IMR-90 (cell line): Measurements from ENCODE around the gene COL9A3. TPM values are rescaled to one million over a fixed set of nuclear protein-coding genes. Genes with fewer than 3 reads are reported as not detected.

Source experiments
- ATAC-seq: fragments of 200-7000 bp; cut with Tn5 transposase; 2 replicates; pipeline ENCODE4 v1.9.1; 2020; ENCODE audit warnings: low read depth, mild to moderate bottlenecking, moderate library complexity
- BruUV-seq: library from RNA; stranded (reverse); fragments of 400-500 nt; replicated peaks from 2 replicates; lab custom pipeline; 2021; lab: Mats Ljungman, UMichigan
- CTCF ChIA-PET: fragments of 300-600 bp; formaldehyde crosslinking; extraction: SDS; loops from one replicate; lab custom pipeline; 2021; ENCODE audit warnings: antibody characterized with exemption; lab: Yijun Ruan, JAX
- POLR2A ChIA-PET: fragments of 300-600 bp; sonication (Branson Sonifier 250); formaldehyde crosslinking; loops from one replicate; lab custom pipeline; 2022; ENCODE audit warnings: antibody characterized with exemption; ENCODE audit not compliant: unreplicated experiment; lab: Charles Lee
- DNase-seq: peaks from one replicate; pipeline ENCODE4 v3.0.0; 2013
- H2AFZ ChIP-seq: replicated peaks from 2 replicates; pipeline ENCODE3; 2013; ENCODE audit warnings: low read length, mild to moderate bottlenecking; ENCODE audit not compliant: poor library complexity
- H2AK5ac ChIP-seq: 2 replicates; pipeline ENCODE4 v1.6.1; 2013; ENCODE audit warnings: low read depth, low read length, inconsistent platforms
- H2AK9ac ChIP-seq: replicated peaks from 2 replicates; pipeline ENCODE3; 2013; ENCODE audit warnings: mild to moderate bottlenecking, low read depth, low read length, moderate library complexity; ENCODE audit not compliant: poor library complexity
- H2BK120ac ChIP-seq: 2 replicates; pipeline ENCODE4 v1.6.1; 2013; ENCODE audit warnings: low read depth, low read length, inconsistent platforms
- H2BK15ac ChIP-seq: 3 replicates; pipeline ENCODE4 v1.6.1; 2013; ENCODE audit warnings: low read depth, low read length, inconsistent platforms
- H2BK20ac ChIP-seq: 2 replicates; pipeline ENCODE4 v1.6.1; 2013; ENCODE audit warnings: low read depth, mild to moderate bottlenecking, inconsistent platforms, low read length, moderate library complexity
- H2BK5ac ChIP-seq: 2 replicates; pipeline ENCODE4 v1.6.1; 2013; ENCODE audit warnings: mild to moderate bottlenecking, low read depth, low read length, inconsistent platforms; ENCODE audit not compliant: poor library complexity, severe bottlenecking
- H3K14ac ChIP-seq: replicated peaks from 2 replicates; pipeline ENCODE4 v1.6.1; 2013; ENCODE audit warnings: low read depth, low read length, inconsistent platforms
- H3K18ac ChIP-seq: 2 replicates; pipeline ENCODE4 v1.6.1; 2013; ENCODE audit warnings: low read depth, low read length, control low read depth
- H3K23ac ChIP-seq: 2 replicates; pipeline ENCODE4 v1.6.1; 2013; ENCODE audit warnings: low read depth, low read length, inconsistent platforms
- H3K27ac ChIP-seq: 2 replicates; pipeline ENCODE4 v1.5.1; 2013; ENCODE audit warnings: mild to moderate bottlenecking, control low read depth, low read length; ENCODE audit not compliant: insufficient read depth
- H3K27me3 ChIP-seq: 2 replicates; pipeline ENCODE4 v1.6.1; 2013; ENCODE audit warnings: low read length; ENCODE audit not compliant: control insufficient read depth, insufficient read depth
- H3K36me3 ChIP-seq: 2 replicates; pipeline ENCODE4 v1.6.1; 2013; ENCODE audit warnings: low read length, mixed read lengths; ENCODE audit not compliant: control insufficient read depth, insufficient read depth
- H3K4ac ChIP-seq: 2 replicates; pipeline ENCODE4 v1.6.1; 2013; ENCODE audit warnings: low read depth, low read length, inconsistent platforms
- H3K4me1 ChIP-seq: 2 replicates; pipeline ENCODE4 v1.6.1; 2013; ENCODE audit warnings: low read length, mixed read lengths; ENCODE audit not compliant: control insufficient read depth, insufficient read depth
- H3K4me2 ChIP-seq: 2 replicates; pipeline ENCODE4 v1.6.1; 2013; ENCODE audit warnings: low read depth, mild to moderate bottlenecking, control low read depth, low read length, moderate library complexity
- H3K4me3 ChIP-seq: 2 replicates; pipeline ENCODE4 v1.5.1; 2013; ENCODE audit warnings: low read depth, mild to moderate bottlenecking, control low read depth, low read length, moderate library complexity; ENCODE audit not compliant: insufficient read depth
- H3K56ac ChIP-seq: 2 replicates; pipeline ENCODE4 v1.6.1; 2013; ENCODE audit warnings: low read length, inconsistent platforms; ENCODE audit not compliant: insufficient read depth; ENCODE audit errors: extremely low read depth
- H3K79me1 ChIP-seq, 2 experiments: 2 replicates each; pipeline ENCODE4 v1.6.1; 2013; ENCODE audit warnings: low read length in 2 of 2, inconsistent platforms in 1 of 2, low read depth in 1 of 2
- H3K9ac ChIP-seq: 2 replicates; pipeline ENCODE4 v1.6.1; 2013; ENCODE audit warnings: low read depth, low read length, control low read depth
- H3K9me1 ChIP-seq: 2 replicates; pipeline ENCODE4 v1.6.1; 2013; ENCODE audit warnings: low read length, inconsistent platforms; ENCODE audit not compliant: insufficient read depth
- H3K9me3 ChIP-seq: 2 replicates; pipeline ENCODE4 v1.6.1; 2013; ENCODE audit warnings: low read length; ENCODE audit not compliant: control insufficient read depth, insufficient read depth
- H4K20me1 ChIP-seq: 2 replicates; pipeline ENCODE4 v1.6.1; 2013; ENCODE audit warnings: low read length, inconsistent platforms; ENCODE audit not compliant: insufficient read depth
- H4K5ac ChIP-seq: 2 replicates; pipeline ENCODE4 v1.6.1; 2013; ENCODE audit warnings: mild to moderate bottlenecking, low read depth, low read length, control low read depth
- H4K8ac ChIP-seq, 2 experiments: 2 replicates each; pipeline ENCODE4 v1.6.1; 2013; ENCODE audit warnings: low read depth in 2 of 2, low read length in 2 of 2, control low read depth in 1 of 2, inconsistent platforms in 1 of 2
- H4K91ac ChIP-seq: 2 replicates; pipeline ENCODE4 v1.6.1; 2013; ENCODE audit warnings: low read depth, low read length, inconsistent platforms; ENCODE audit not compliant: insufficient read depth
- BHLHE40 ChIP-seq: fragments of 150-350 bp; IDR thresholded peaks from 2 replicates; pipeline ENCODE4 v1.6.1; 2016; ENCODE audit warnings: mild to moderate bottlenecking, low read depth, low read length
- CEBPB ChIP-seq: IDR thresholded peaks from 2 replicates; pipeline ENCODE4 v1.6.1; 2012; ENCODE audit warnings: low read depth, low read length, improper control_type of control experiment
- CHD1 ChIP-seq: IDR thresholded peaks from 2 replicates; pipeline ENCODE4 v1.6.1; 2012; ENCODE audit warnings: low read depth, low read length, improper control_type of control experiment
- FOS ChIP-seq: fragments of 150-350 bp; IDR thresholded peaks from 2 replicates; pipeline ENCODE4 v1.6.1; 2016; ENCODE audit warnings: low read depth, low read length
- MAZ ChIP-seq: IDR thresholded peaks from 2 replicates; pipeline ENCODE4 v1.6.1; 2012; ENCODE audit warnings: low read depth, mild to moderate bottlenecking, low read length, improper control_type of control experiment, moderate library complexity, borderline replicate concordance
- MXI1 ChIP-seq: IDR thresholded peaks from 2 replicates; pipeline ENCODE4 v1.6.1; 2012; ENCODE audit warnings: low read depth, mild to moderate bottlenecking, low read length, moderate library complexity, borderline replicate concordance
- NFE2L2 ChIP-seq: fragments of 150-350 bp; IDR thresholded peaks from 2 replicates; pipeline ENCODE4 v1.6.1; 2016; ENCODE audit warnings: low read depth, mild to moderate bottlenecking, low read length
- POLR2A ChIP-seq: IDR thresholded peaks from 2 replicates; pipeline ENCODE4 v1.6.1; 2012; ENCODE audit warnings: mild to moderate bottlenecking, low read depth, low read length
- RAD21 ChIP-seq: IDR thresholded peaks from 2 replicates; pipeline ENCODE4 v1.6.1; 2012; ENCODE audit warnings: low read length, improper control_type of control experiment
- RCOR1 ChIP-seq: IDR thresholded peaks from 2 replicates; pipeline ENCODE4 v1.6.1; 2012; ENCODE audit warnings: mild to moderate bottlenecking, low read length, improper control_type of control experiment; ENCODE audit not compliant: insufficient replicate concordance
- RFX5 ChIP-seq: IDR thresholded peaks from 2 replicates; pipeline ENCODE4 v1.8.0; 2012; ENCODE audit warnings: low read depth, mild to moderate bottlenecking, low read length, moderate library complexity
- SMC3 ChIP-seq: fragments of 150-350 bp; IDR thresholded peaks from 2 replicates; pipeline ENCODE4 v1.6.1; 2016; ENCODE audit warnings: low read depth, mild to moderate bottlenecking, antibody characterized with exemption, low read length, moderate library complexity
- WGBS, 2 experiments: methylation state at CpG; one replicate each; pipeline versions ENCODE4 v1.1.5 to v1.1.7; 2013; ENCODE audit warnings: missing lambda C conversion rate in 2 of 2; ENCODE audit not compliant: insufficient read length in 1 of 2; ENCODE audit errors: extremely low coverage in 2 of 2; 5-methylcytosine and 5-hydroxymethylcytosine counted together
- dilution Hi-C: fragments of 300-500 bp; cut with HindIII; formaldehyde crosslinking; loops from one replicate; pipeline ENCODE4 v1.14.3; 2018; ENCODE audit warnings: low sequenced_read_pairs; ENCODE audit not compliant: unreplicated experiment
- in situ Hi-C: fragments of 300-500 bp; cut with MboI; formaldehyde crosslinking; loops from 3 replicates; pipeline ENCODE4 v1.14.3; 2019; ENCODE audit warnings: low sequenced_read_pairs, inconsistent platforms, mixed read lengths
- intact Hi-C: fragments of 100-400 bp; cut with micrococcal nuclease; formaldehyde crosslinking; loops from 2 replicates; pipeline ENCODE4 v1.10.0; 2022
- polyA plus RNA-seq, 3 experiments: library from polyadenylated mRNA; depleted of rRNA; stranded (reverse); fragments of >200 nt; gene quantifications; 2 replicates each; pipeline ENCODE4 v1.2.3, GENCODE V29; 2012; ENCODE audit warnings: low replicate concordance in 1 of 3
- total RNA-seq: library from RNA; depleted of rRNA; stranded (reverse); fragments of >200 nt; gene quantifications from 2 replicates; pipeline ENCODE4 v1.2.3, GENCODE V29; 2012
- TF ChIP-seq, protein P1 (sequence below): fragments of 150-350 bp; IDR thresholded peaks from 2 replicates; pipeline ENCODE4 v1.6.1; 2017; ENCODE audit warnings: mild to moderate bottlenecking, antibody characterized with exemption, low read length, low read depth
- TF ChIP-seq, protein P2 (sequence below): fragments of 150-350 bp; IDR thresholded peaks from 2 replicates; pipeline ENCODE4 v1.6.1; 2016; ENCODE audit warnings: low read depth, mild to moderate bottlenecking, low read length, moderate library complexity, borderline replicate concordance
- TF ChIP-seq, protein P3 (sequence below): conservative IDR thresholded peaks from 2 replicates; pipeline ENCODE4 v1.5.1; 2012; ENCODE audit warnings: mild to moderate bottlenecking, low read depth, low read length, improper control_type of control experiment

Gene COL9A3
- total and polyA plus RNA-seq, 2 of the 4 experiments (the other 2 are of a cell fraction), result 0.36 to 1.4 TPM

DNA sequence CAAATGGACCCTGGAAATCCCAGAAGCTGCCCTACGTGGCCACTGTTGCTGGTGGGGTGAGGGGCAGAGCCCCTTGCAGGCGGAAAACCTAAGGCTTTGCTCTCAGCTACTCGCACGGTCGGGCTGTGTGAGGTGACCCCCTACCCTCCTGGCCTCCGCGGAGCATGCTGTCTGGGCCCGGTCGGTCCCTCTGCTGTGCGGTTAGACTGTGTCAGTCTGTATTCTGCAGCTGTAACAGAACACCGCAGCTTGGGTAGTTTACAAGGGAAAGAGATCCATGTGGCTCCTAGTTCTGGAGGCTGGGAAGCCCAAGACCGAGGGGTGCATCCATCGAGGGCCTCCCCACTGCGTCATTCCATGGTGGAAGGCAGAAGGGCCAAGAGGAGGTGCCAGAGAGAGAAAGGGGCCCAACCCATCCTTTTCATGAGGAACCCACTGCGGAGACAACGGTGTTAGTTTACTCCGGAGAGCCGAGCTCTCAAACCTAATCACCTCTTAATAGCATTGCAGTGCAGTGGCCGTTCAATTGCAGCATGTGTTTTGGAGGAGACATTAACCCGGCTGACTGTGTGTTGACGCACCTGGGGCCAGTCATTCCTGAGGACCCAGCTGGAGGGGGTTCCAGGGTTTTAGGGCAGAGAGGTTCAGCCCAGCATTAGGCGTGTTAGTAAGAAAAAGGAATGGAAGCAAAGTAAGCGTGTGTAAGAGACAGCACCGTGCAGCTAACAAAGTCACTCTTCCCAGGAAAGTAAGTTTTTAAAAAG lies 18.3 kb downstream of the COL9A3 start:
- no peak overlapping the region for H3K56ac ChIP-seq
- H3K18ac ChIP-seq, result no peak overlapping the region
- no peak overlapping the region for H3K14ac ChIP-seq
- H2BK120ac ChIP-seq, result no peak overlapping the region
- no peak overlapping the region for H2BK15ac ChIP-seq
- H2AK9ac ChIP-seq, result no peak overlapping the region
- no peak overlapping the region for H3K9ac ChIP-seq
- dilution Hi-C loops (no loop called here), intact Hi-C loops (no loop called here), in situ Hi-C loops (no loop called here)
- H3K79me1 ChIP-seq, result no peaks in the 10 kb centered on the region
- ATAC-seq (no peak), DNase-seq (no peak)
- no TSS peak for BruUV-seq
- no peak overlapping the region for H2AK5ac ChIP-seq
- no peaks in the 10 kb centered on the region for H3K36me3 ChIP-seq
- POLR2A ChIA-PET, result no interaction called here
- H3K4me2 ChIP-seq, result no peak overlapping the region
- H2AFZ ChIP-seq, result no peak overlapping the region
- H3K9me3 ChIP-seq, result no peaks in the 10 kb centered on the region
- no peaks in the 10 kb centered on the region; the same call in 1 of the 2 replicates for H3K9me1 ChIP-seq
- no peak overlapping the region for H4K91ac ChIP-seq
- CTCF ChIA-PET, result no interaction called here
- no peak overlapping the region for H2BK20ac ChIP-seq
- no peak overlapping the region for H2BK5ac ChIP-seq
- H4K8ac ChIP-seq, result no peak overlapping the region
- H3K27me3 ChIP-seq, result no peaks in the 10 kb centered on the region; the same call in 1 of the 2 replicates
- no peaks in the 10 kb centered on the region for H4K20me1 ChIP-seq
- H3K4ac ChIP-seq, result no peak overlapping the region
- no peak overlapping the region for H3K4me3 ChIP-seq
- no peak overlapping the region for H3K27ac ChIP-seq
- H3K4me1 ChIP-seq, result peaks cover 3% of the 10 kb centered on the region; the same call in 1 of the 2 replicates
- WGBS, 2 experiments, result 93% methylated on average over 3 of the region's 24 CpGs; no CpG with 5 or more reads in 1 of the 2 experiments
- no peak overlapping the region for H4K5ac ChIP-seq
- no peak overlapping the region for H3K23ac ChIP-seq
- TF ChIP-seq, protein P1, sequence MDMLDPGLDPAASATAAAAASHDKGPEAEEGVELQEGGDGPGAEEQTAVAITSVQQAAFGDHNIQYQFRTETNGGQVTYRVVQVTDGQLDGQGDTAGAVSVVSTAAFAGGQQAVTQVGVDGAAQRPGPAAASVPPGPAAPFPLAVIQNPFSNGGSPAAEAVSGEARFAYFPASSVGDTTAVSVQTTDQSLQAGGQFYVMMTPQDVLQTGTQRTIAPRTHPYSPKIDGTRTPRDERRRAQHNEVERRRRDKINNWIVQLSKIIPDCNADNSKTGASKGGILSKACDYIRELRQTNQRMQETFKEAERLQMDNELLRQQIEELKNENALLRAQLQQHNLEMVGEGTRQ, result no peak
- TF ChIP-seq RCOR1 (no peak), MXI1 (no peak), FOS (no peak), CEBPB (no peak), POLR2A (no peak), MAZ (no peak), RAD21 (no peak), NFE2L2 (no peak), CHD1 (no peak), RFX5 (no peak), BHLHE40 (no peak), SMC3 (no peak)
- TF ChIP-seq, protein P2, sequence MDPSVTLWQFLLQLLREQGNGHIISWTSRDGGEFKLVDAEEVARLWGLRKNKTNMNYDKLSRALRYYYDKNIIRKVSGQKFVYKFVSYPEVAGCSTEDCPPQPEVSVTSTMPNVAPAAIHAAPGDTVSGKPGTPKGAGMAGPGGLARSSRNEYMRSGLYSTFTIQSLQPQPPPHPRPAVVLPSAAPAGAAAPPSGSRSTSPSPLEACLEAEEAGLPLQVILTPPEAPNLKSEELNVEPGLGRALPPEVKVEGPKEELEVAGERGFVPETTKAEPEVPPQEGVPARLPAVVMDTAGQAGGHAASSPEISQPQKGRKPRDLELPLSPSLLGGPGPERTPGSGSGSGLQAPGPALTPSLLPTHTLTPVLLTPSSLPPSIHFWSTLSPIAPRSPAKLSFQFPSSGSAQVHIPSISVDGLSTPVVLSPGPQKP, result no peak
- TF ChIP-seq, protein P3, sequence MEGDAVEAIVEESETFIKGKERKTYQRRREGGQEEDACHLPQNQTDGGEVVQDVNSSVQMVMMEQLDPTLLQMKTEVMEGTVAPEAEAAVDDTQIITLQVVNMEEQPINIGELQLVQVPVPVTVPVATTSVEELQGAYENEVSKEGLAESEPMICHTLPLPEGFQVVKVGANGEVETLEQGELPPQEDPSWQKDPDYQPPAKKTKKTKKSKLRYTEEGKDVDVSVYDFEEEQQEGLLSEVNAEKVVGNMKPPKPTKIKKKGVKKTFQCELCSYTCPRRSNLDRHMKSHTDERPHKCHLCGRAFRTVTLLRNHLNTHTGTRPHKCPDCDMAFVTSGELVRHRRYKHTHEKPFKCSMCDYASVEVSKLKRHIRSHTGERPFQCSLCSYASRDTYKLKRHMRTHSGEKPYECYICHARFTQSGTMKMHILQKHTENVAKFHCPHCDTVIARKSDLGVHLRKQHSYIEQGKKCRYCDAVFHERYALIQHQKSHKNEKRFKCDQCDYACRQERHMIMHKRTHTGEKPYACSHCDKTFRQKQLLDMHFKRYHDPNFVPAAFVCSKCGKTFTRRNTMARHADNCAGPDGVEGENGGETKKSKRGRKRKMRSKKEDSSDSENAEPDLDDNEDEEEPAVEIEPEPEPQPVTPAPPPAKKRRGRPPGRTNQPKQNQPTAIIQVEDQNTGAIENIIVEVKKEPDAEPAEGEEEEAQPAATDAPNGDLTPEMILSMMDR, result no peak
